Vagina (tissue), 2 donors: ENCODE results near the gene FBXO38. TPM values are rescaled to one million over a fixed set of nuclear protein-coding genes. Genes with fewer than 3 reads are reported as not detected.

Source experiments
- DNase-seq, 2 donors: peaks; one replicate each; pipeline ENCODE4 v3.0.0-alpha.2; 2017; ENCODE audit errors: extremely low spot score in 2 of 2
- H3K27ac ChIP-seq: fragments of 200-600 bp; sonication (generic); one replicate; pipeline ENCODE4 v1.5.1; 2019
- H3K27me3 ChIP-seq: fragments of 200-600 bp; sonication (generic); one replicate; pipeline ENCODE4 v1.5.1; 2019
- H3K36me3 ChIP-seq, 2 donors: fragments of 200-600 bp; sonication (generic); one replicate each; pipeline ENCODE4 v1.5.1; 2017 to 2019
- H3K4me1 ChIP-seq: fragments of 200-600 bp; sonication (generic); one replicate; pipeline ENCODE4 v1.5.1; 2019
- H3K4me3 ChIP-seq, 2 donors: fragments of 200-600 bp; sonication (generic); 1 replicate in 1 of 2; 2 replicates in 1 of 2; pipeline ENCODE4 v1.5.1; 2016 to 2019
- H3K9me3 ChIP-seq: fragments of 200-600 bp; sonication (generic); one replicate; pipeline ENCODE4 v1.5.1; 2019
- POLR2A ChIP-seq, 2 donors: fragments of 450-650 bp; IDR thresholded peaks; one replicate each; pipeline ENCODE4 v1.6.1; 2017; ENCODE audit warnings: antibody characterized with exemption in 2 of 2, mild to moderate bottlenecking in 2 of 2, moderate library complexity in 2 of 2
- POLR2AphosphoS5 ChIP-seq, 2 donors: sonication (generic); formaldehyde crosslinking; IDR thresholded peaks; one replicate each; pipeline ENCODE4 v1.9.0; 2017; ENCODE audit warnings: antibody characterized with exemption in 2 of 2, mild to moderate bottlenecking in 2 of 2, low read depth in 1 of 2; ENCODE audit not compliant: insufficient read depth in 1 of 2
- intact Hi-C: fragments of 100-400 bp; cut with DNase I; formaldehyde crosslinking; loops from one replicate; pipeline ENCODE4 v1.15.1; 2023
- total RNA-seq: library from RNA; depleted of rRNA; stranded (reverse); fragments of >200 nt; gene quantifications from one replicate; pipeline ENCODE4 v1.2.3, GENCODE V29; 2016
- TF ChIP-seq, protein P1 (sequence below), 3 experiments: fragments of 450-650 bp in 2 of 3; fragments of 200-600 bp in 1 of 3; sonication (generic) in 1 of 3; IDR thresholded peaks; one replicate each; pipeline ENCODE4 v1.5.1; 2017 to 2019; ENCODE audit warnings: antibody characterized with exemption in 3 of 3, mild to moderate bottlenecking in 2 of 3, moderate library complexity in 2 of 3

Gene FBXO38
- total RNA-seq, 1 donor from 2014 or later = 40.3 TPM

DNA sequence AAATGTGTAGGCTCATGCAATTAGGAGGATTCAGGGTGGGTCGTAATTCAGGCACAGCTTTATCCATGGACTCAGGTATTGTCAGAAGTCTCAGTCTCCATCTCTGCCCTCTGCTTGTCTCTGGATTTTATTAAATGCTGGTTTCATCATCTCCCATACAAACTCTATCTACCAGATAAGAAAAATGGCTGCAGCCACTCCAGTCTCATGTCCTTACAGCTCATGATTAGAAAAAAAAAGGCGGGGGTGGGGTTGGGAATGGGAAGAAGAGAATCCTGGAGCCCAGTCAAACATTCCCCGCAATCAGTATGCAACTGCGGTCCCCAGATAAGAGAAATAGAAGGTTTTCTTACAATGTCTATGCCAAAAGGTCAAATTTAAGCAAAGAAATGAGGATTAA lies 7.6 kb upstream of the FBXO38 start:
- intact Hi-C loops = no loop called here
- no peaks in the 10 kb centered on the region for H3K9me3 ChIP-seq
- H3K27ac ChIP-seq = no peak overlapping the region
- no peaks in the 10 kb centered on the region for H3K4me1 ChIP-seq
- TF ChIP-seq POLR2AphosphoS5 (IDR thresholded peaks at IDR 0.05; ENCODE audit: insufficient read depth in 1 of 2, low read depth in 1 of 2) (no peak), POLR2A (IDR thresholded peaks at IDR 0.05) (no peak)
- no peak overlapping the region for H3K4me3 ChIP-seq
- no peaks in the 10 kb centered on the region for H3K27me3 ChIP-seq
- no peak for DNase-seq
- H3K36me3 ChIP-seq = no peaks in the 10 kb centered on the region

DNA sequence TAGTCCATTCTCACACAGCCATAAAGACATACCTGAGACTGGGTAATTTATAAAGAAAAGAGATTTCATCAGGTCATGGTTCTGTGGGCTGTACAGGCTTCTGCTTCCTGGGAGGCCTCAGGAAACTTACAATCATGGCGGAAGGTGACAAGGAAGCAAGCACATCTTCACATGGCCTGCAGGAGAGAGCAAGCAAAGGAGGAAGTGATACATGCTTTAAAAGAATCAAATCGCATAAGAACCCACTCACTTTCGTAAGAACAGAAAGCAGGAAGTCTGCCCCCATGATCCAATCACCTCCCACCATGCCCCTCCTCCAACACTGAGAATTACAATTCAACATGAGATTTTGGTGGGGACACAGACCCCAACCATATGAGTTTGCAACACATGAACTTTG lies 5.1 kb upstream of the FBXO38 start:
- TF ChIP-seq POLR2A (IDR thresholded peaks at IDR 0.05) = no peak
- TF ChIP-seq POLR2AphosphoS5 (IDR thresholded peaks at IDR 0.05; ENCODE audit: insufficient read depth in 1 of 2, low read depth in 1 of 2) = no peak
- TF ChIP-seq, protein P1, sequence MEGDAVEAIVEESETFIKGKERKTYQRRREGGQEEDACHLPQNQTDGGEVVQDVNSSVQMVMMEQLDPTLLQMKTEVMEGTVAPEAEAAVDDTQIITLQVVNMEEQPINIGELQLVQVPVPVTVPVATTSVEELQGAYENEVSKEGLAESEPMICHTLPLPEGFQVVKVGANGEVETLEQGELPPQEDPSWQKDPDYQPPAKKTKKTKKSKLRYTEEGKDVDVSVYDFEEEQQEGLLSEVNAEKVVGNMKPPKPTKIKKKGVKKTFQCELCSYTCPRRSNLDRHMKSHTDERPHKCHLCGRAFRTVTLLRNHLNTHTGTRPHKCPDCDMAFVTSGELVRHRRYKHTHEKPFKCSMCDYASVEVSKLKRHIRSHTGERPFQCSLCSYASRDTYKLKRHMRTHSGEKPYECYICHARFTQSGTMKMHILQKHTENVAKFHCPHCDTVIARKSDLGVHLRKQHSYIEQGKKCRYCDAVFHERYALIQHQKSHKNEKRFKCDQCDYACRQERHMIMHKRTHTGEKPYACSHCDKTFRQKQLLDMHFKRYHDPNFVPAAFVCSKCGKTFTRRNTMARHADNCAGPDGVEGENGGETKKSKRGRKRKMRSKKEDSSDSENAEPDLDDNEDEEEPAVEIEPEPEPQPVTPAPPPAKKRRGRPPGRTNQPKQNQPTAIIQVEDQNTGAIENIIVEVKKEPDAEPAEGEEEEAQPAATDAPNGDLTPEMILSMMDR (IDR thresholded peaks at IDR 0.05) = no peak

DNA sequence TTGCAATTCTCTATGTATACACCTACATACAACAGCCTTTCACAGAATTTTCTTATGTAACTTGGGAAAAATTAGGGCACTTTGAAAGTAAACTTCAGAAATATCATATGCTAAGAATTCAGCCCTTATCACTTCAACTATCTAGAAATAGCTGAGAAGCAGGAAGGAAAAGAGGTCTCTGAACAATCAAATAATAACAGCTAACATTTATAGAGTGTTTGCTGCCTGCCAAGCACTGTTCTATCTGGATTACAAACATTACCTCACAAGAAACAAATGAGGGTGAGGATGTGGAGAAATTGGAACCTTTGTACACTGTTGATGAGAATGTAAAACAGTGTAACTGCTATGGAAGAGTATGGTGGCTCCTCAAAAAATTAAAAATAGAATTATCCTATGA lies 4.4 kb upstream of the FBXO38 start:
- DNase-seq = no peak
- TF ChIP-seq POLR2A (IDR thresholded peaks at IDR 0.05) (no peak), POLR2AphosphoS5 (IDR thresholded peaks at IDR 0.05; ENCODE audit: insufficient read depth in 1 of 2, low read depth in 1 of 2) (no peak)
- TF ChIP-seq, protein P1 (IDR thresholded peaks at IDR 0.05) = no peak
- no peaks in the 10 kb centered on the region for H3K36me3 ChIP-seq
- H3K4me1 ChIP-seq = peaks cover 7% of the 10 kb centered on the region
- no peak overlapping the region for H3K4me3 ChIP-seq
- intact Hi-C loops = no loop called here
- H3K27ac ChIP-seq = no peak overlapping the region
- H3K27me3 ChIP-seq = no peaks in the 10 kb centered on the region
- H3K9me3 ChIP-seq = no peaks in the 10 kb centered on the region

More for the DNA sequence above, 5.1 kb upstream of the FBXO38 start:
- H3K4me3 ChIP-seq = no peak overlapping the region
- intact Hi-C loops = no loop called here
- no peaks in the 10 kb centered on the region for H3K9me3 ChIP-seq
- peaks cover 6% of the 10 kb centered on the region for H3K4me1 ChIP-seq
- H3K27ac ChIP-seq = no peak overlapping the region
- H3K27me3 ChIP-seq = no peaks in the 10 kb centered on the region
- no peaks in the 10 kb centered on the region for H3K36me3 ChIP-seq
- no peak for DNase-seq

DNA sequence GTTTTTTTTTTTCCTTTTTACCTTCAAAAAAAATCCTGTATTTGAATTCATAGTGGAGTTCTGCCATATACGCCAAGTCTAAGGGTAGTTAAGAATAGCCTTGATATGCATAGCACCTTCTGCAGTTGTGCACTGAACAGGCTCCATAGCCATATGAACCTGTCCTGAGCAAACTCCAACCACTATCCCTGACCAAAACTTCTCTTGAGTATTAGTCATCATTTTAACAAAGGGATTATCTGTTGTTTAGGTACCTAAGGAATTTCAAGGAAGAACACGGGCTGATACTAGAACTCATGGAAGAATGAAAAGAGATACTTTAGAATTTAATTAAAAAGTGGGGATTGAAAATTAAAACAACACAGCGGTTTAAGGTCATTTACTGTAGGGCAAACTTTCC lies 1.9 kb upstream of the FBXO38 start:
- H3K36me3 ChIP-seq = no peaks in the 10 kb centered on the region
- no peaks in the 10 kb centered on the region for H3K27me3 ChIP-seq
- no peak overlapping the region for H3K27ac ChIP-seq
- TF ChIP-seq, protein P1 (IDR thresholded peaks at IDR 0.05) = no peak
- TF ChIP-seq POLR2AphosphoS5 (IDR thresholded peaks at IDR 0.05; ENCODE audit: insufficient read depth in 1 of 2, low read depth in 1 of 2) (no peak), POLR2A (IDR thresholded peaks at IDR 0.05) (no peak)
- no peak for DNase-seq
- intact Hi-C loops = no loop called here
- no peak overlapping the region for H3K4me3 ChIP-seq
- H3K4me1 ChIP-seq = peaks cover 32% of the 10 kb centered on the region
- H3K9me3 ChIP-seq = no peaks in the 10 kb centered on the region

DNA sequence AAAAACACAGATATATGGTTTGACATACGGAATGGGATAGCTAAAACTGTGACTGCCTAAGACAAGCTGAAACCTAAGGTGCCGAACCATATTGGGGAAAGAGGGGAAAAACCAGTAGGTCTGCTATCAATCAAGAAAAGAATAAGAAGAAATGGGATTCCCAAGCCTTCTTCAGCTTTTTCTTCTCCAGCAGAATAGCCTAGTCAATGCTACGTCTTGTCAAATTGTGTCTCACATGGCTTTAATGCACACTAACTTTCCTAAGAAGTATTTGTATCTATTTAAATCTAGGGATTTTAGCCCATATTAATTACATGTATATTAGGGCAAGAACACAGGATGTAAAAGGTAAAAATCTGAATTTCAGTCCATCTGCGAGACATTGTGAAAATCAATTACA lies 797 bp upstream of the FBXO38 start:
- no peaks in the 10 kb centered on the region for H3K9me3 ChIP-seq
- no peak for TF ChIP-seq POLR2AphosphoS5 (IDR thresholded peaks at IDR 0.05; ENCODE audit: insufficient read depth in 1 of 2, low read depth in 1 of 2)
- no peak for TF ChIP-seq POLR2A (IDR thresholded peaks at IDR 0.05)
- TF ChIP-seq, protein P1 (IDR thresholded peaks at IDR 0.05) = no peak
- no peaks in the 10 kb centered on the region for H3K36me3 ChIP-seq
- H3K27ac ChIP-seq = peak overlapping the region; percentile 85
- H3K4me1 ChIP-seq = peaks cover 40% of the 10 kb centered on the region
- peak overlapping the region; percentile 71 to 75 for H3K4me3 ChIP-seq
- intact Hi-C loops = no loop called here
- no peak for DNase-seq
- H3K27me3 ChIP-seq = no peaks in the 10 kb centered on the region
